Measurements from ENCODE around the gene ASPG. TPM values are rescaled to one million over a fixed set of nuclear protein-coding genes. Genes with fewer than 3 reads are reported as not detected.

The ASPG gene
- total and polyA plus RNA-seq, 4 experiments from 2014 or later = not detected

DNA sequence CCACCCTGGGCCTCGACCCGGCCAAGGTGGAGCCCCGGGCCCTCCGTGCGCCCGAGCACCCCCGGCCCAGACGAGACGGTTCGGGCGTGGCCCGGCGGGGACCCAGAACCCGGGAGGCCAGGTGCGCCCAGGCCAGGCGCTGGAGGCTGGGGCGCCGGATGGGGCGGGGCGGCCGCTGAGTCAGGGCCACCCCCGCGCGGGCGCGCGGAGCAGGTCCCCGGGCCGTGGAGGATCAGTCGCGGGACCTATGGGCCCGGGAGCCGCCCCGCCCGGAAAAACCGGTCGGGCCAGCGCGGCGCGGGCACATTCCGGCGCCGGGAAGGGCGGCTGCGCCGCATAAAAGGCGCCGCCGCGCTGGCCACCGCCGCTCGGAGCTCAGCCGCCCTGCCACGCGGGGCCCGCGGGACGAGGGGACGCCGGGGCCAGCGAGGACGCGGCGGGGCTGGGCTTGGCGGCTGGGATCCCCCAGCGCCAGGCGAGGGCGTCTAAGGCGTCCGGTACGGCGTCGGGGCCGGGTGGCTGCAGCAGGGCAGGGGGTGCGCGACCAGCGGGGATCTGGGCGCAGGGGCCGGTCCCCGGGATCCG lies 31.3 kb downstream of the ASPG start:
- Mint-ChIP-seq H3K36me3 (no peaks in the 10 kb centered on the region), H3K4me1 (no peaks in the 10 kb centered on the region), H3K27ac (no peak overlapping the region), H3K4me3 (peak overlapping the region in 2 of 8 donors; percentile 54 to 60), H3K9me3 (peaks cover 0 to 5% (median 0%) of the 10 kb centered on the region in 8 donors), H3K27me3 (peaks cover 22 to 27% of the 10 kb centered on the region in 2 donors)
- peaks cover 4% of the 10 kb centered on the region for H3K27me3 ChIP-seq (ENCODE audit: insufficient read depth, low read length)
- no peak for DNase-seq
- no peaks in the 10 kb centered on the region for H3K4me1 ChIP-seq (ENCODE audit: insufficient read depth, low read length)
- H3K9me3 ChIP-seq (ENCODE audit: control insufficient read depth in 1 of 2, low read length in 2 of 2) = no peaks in the 10 kb centered on the region
- peak overlapping the region in 1 of 2 donors; percentile 32 for H3K4me3 ChIP-seq (ENCODE audit: low read length in 2 of 2)
- no peak overlapping the region for H3K27ac ChIP-seq (ENCODE audit: low read depth, low read length)
- ChIA-PET POLR2A (ENCODE audit: partially characterized antibody) (no interaction called here), CTCF (ENCODE audit: partially characterized antibody) (no interaction called here)
- intact Hi-C loops (cut with micrococcal nuclease) = no loop called here
- no peaks in the 10 kb centered on the region for H3K36me3 ChIP-seq (ENCODE audit: insufficient read depth, low read length)

DNA sequence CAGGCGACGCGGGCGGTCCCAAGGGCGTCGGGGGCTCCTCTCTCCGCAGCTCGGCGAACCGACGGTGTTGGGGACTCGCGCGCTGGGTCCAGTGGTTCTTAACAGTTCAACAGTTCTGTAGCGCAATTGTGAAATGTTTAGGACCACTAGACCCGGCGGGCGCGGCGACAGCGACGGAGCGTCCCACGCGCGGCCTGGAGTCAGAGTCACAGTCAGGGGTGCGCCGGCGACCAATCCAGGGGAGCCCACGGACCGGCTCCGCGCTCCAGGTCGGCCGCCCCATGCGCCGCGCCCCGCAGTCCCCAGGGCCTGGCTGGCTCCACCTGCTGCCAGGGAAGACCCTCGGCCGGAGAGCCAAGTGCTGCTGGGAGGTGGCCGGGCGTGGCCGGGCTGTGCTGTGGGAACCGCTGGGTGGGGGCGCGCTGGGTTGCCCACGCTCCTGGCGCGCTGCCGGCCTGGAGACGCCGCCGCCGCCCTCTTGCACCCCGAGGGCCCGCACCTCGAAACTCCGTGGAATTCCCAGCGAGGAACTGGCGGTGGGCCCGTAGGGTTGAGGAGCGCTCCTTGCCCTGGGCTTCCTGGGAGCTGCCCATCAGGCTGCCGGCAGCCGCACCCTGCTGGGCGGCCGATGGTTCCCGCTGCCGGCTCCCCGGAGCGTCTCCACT lies 32.0 kb downstream of the ASPG start:
- Mint-ChIP-seq H3K27ac (no peak overlapping the region), H3K36me3 (no peaks in the 10 kb centered on the region), H3K9me3 (peaks cover 0 to 5% (median 0%) of the 10 kb centered on the region in 8 donors), H3K27me3 (peaks cover 22 to 27% of the 10 kb centered on the region in 2 donors), H3K4me3 (peak overlapping the region in 4 of 8 donors; percentile 32 to 60 (median 46)), H3K4me1 (no peaks in the 10 kb centered on the region)
- Histone ChIP-seq H3K27me3 (ENCODE audit: insufficient read depth, low read length) (peaks cover 4% of the 10 kb centered on the region), H3K27ac (ENCODE audit: low read depth, low read length) (no peak overlapping the region), H3K4me3 (ENCODE audit: low read length in 2 of 2) (no peak overlapping the region), H3K4me1 (ENCODE audit: insufficient read depth, low read length) (no peaks in the 10 kb centered on the region), H3K9me3 (ENCODE audit: control insufficient read depth in 1 of 2, low read length in 2 of 2) (no peaks in the 10 kb centered on the region), H3K36me3 (ENCODE audit: insufficient read depth, low read length) (no peaks in the 10 kb centered on the region)
- intact Hi-C loops (cut with micrococcal nuclease) = no loop called here
- ChIA-PET CTCF (ENCODE audit: partially characterized antibody) (no interaction called here), POLR2A (ENCODE audit: partially characterized antibody) (no interaction called here)
- no peak for DNase-seq

DNA sequence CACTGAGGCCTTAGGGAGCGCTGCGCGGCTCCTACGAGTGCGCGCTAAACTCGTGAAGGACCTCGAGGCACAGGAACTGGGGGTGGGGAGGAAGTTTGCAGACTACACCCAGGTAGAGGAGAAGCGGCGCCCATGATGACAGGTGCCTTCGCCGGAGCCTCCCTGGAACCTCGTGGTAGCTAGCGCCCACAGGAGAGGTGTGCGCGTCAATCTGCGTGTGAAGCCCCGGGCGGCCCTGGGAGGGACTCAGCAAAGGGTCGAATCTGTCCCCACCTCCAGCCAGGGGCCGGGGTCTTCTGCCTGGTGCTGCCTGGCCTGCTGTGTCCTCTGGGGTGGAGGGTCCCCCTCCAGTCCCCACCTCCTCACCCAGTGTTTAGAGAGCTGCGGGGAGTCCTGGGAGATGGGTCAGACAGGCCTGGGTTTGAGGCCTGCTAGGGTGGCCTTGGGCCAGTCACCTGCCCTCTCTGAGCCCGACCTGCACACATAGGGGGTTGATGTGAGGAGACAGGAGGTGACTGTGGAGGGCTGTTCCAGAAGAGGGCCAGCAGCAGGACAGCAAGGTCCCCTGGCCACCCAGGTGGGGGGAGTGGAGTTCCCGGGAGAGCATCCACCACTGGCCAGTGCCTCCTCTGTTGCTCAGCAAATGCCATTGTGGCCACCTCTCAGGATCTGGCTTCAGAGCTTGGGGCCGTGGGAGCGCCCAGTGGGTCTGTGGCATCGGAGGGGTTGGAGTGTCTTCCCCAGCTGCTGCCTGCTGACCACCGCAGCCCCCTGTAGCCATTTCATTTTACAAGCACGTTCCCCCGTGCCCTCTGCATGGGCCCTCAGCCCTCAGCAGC lies 32.7 kb downstream of the ASPG start:
- CTCF ChIA-PET (ENCODE audit: partially characterized antibody) = no interaction called here
- H3K36me3 Mint-ChIP-seq = no peaks in the 10 kb centered on the region

DNA sequence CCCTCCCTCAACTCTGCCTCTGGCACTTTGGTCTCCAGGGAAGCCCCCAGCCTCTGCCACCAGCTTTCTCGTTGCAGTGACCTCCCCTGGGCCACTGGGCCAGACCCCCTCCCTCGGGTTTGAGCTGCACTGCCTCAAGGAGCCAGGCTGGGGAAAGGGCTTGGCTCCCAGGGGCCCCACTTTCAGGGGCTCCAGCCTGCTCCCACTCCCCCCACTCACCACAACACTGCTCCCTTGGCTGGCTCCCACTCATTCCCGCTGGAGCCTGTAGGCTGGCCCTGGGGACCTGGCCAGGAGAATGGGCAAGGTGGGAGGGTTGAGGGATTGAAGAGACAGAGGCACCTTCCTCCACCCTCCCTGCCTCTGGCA lies 33.6 kb downstream of the ASPG start:
- ChIA-PET CTCF (ENCODE audit: partially characterized antibody) (no interaction called here), POLR2A (ENCODE audit: partially characterized antibody) (no interaction called here)
- no peak overlapping the region for H3K27ac ChIP-seq (ENCODE audit: low read depth, low read length)
- Mint-ChIP-seq H3K27ac (no peak overlapping the region), H3K27me3 (peaks cover 27 to 31% of the 10 kb centered on the region in 2 donors), H3K4me3 (no peak overlapping the region), H3K4me1 (no peaks in the 10 kb centered on the region), H3K36me3 (no peaks in the 10 kb centered on the region), H3K9me3 (peaks cover 0 to 10% (median 5%) of the 10 kb centered on the region in 8 donors)
- H3K4me3 ChIP-seq (ENCODE audit: low read length in 2 of 2) = no peak overlapping the region
- H3K36me3 ChIP-seq (ENCODE audit: insufficient read depth, low read length) = no peaks in the 10 kb centered on the region
- H3K9me3 ChIP-seq (ENCODE audit: control insufficient read depth in 1 of 2, low read length in 2 of 2) = no peaks in the 10 kb centered on the region
- H3K4me1 ChIP-seq (ENCODE audit: insufficient read depth, low read length) = no peaks in the 10 kb centered on the region
- DNase-seq = no peak
- H3K27me3 ChIP-seq (ENCODE audit: insufficient read depth, low read length) = peaks cover 4% of the 10 kb centered on the region
- intact Hi-C loops (cut with micrococcal nuclease) = no loop called here

More for the DNA sequence above, 32.7 kb downstream of the ASPG start:
- Histone ChIP-seq H3K36me3 (ENCODE audit: insufficient read depth, low read length) (no peaks in the 10 kb centered on the region), H3K4me1 (ENCODE audit: insufficient read depth, low read length) (no peaks in the 10 kb centered on the region), H3K9me3 (ENCODE audit: control insufficient read depth in 1 of 2, low read length in 2 of 2) (no peaks in the 10 kb centered on the region), H3K27me3 (ENCODE audit: insufficient read depth, low read length) (peaks cover 4% of the 10 kb centered on the region), H3K27ac (ENCODE audit: low read depth, low read length) (no peak overlapping the region), H3K4me3 (ENCODE audit: low read length in 2 of 2) (no peak overlapping the region)
- no peak overlapping the region for H3K27ac Mint-ChIP-seq
- peaks cover 24 to 27% of the 10 kb centered on the region in 2 donors for H3K27me3 Mint-ChIP-seq
- intact Hi-C loops (cut with micrococcal nuclease) = no loop called here
- no peak for DNase-seq
- peak overlapping the region in 1 of 8 donors; percentile 20 for H3K4me3 Mint-ChIP-seq
- H3K4me1 Mint-ChIP-seq = no peaks in the 10 kb centered on the region
- peaks cover 0 to 5% (median 0%) of the 10 kb centered on the region in 8 donors for H3K9me3 Mint-ChIP-seq
- POLR2A ChIA-PET (ENCODE audit: partially characterized antibody) = no interaction called here

DNA sequence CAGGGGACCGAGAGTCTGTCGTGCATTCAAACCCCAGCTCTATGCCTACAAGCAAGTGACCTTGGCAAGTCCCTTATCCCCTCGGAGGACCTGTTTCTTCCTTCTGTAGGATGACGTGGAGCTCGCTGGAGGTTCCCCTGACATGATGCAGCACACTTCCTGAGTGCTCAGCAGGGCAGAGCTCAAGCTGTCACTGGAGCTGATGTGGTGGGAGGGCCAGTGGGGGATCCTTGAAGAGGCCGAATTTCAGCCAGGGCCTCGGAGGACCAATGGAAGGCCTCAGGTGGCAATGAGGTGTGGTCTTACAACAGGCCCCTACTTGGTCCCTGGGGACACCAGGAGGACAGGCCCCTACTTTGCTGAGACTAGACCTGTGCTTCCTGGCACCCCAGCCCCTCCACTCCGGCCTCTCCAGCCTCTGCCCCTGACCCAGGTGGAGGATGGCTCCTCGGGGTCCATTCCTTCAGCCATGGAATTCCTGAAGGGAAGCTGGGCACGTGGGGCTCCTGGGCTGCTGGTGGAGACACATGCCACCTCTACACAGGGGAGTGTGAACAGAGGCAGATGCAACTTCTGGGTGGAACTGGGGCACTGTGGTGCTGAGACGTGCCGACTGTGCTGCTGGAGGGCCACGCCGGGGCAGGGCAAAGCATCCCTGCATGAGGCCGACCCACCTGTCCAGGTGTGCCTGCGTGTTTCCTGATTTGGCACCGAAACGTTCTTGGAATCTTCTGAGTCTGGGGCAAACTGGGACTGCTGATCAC lies 34.2 kb downstream of the ASPG start:
- intact Hi-C loops (cut with micrococcal nuclease) = no loop called here
- no peaks in the 10 kb centered on the region for H3K4me1 ChIP-seq (ENCODE audit: insufficient read depth, low read length)
- peaks cover 27 to 31% of the 10 kb centered on the region in 2 donors for H3K27me3 Mint-ChIP-seq
- DNase-seq = no peak
- no peak overlapping the region for H3K27ac Mint-ChIP-seq
- no peaks in the 10 kb centered on the region for H3K36me3 ChIP-seq (ENCODE audit: insufficient read depth, low read length)
- H3K4me3 ChIP-seq (ENCODE audit: low read length in 2 of 2) = no peak overlapping the region
- H3K27ac ChIP-seq (ENCODE audit: low read depth, low read length) = no peak overlapping the region
- ChIA-PET CTCF (ENCODE audit: partially characterized antibody) (interaction anchor here (1.3 kb wide), 1 partner anchor 42 kb away, joined by 4 read pairs; no protein-coding TSS in a partner anchor), POLR2A (ENCODE audit: partially characterized antibody) (no interaction called here)
- no peaks in the 10 kb centered on the region for H3K4me1 Mint-ChIP-seq
- no peaks in the 10 kb centered on the region for H3K36me3 Mint-ChIP-seq
- peaks cover 4% of the 10 kb centered on the region for H3K27me3 ChIP-seq (ENCODE audit: insufficient read depth, low read length)
- peaks cover 0 to 12% (median 7%) of the 10 kb centered on the region in 8 donors for H3K9me3 Mint-ChIP-seq
- H3K4me3 Mint-ChIP-seq = peak overlapping the region in 2 of 8 donors; percentile 15 to 21
- H3K9me3 ChIP-seq (ENCODE audit: control insufficient read depth in 1 of 2, low read length in 2 of 2) = no peaks in the 10 kb centered on the region

DNA sequence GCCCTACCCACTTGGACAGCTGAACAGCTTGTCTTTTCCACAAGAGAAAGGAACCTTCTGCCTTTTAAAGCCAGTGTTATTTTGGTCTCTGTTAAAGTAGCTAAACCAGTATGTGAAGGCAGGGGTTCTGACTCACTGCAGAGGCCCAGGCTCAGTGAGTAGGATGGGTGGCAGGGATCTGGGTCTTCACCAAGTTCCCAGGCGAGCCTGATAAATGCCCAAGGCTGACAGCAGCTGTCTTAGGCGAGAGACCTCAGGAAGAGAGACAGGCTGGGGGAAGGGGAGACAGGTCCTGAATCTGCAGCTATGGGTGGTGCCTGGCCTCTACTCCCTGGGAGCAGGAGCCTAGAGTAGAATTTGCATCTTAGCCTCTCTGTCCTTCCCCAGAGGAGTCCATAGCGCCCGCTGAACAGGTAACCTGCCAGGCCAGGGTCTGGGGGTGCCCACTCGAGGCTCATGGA lies 34.8 kb downstream of the ASPG start:
- H3K9me3 ChIP-seq (ENCODE audit: control insufficient read depth in 1 of 2, low read length in 2 of 2) = no peaks in the 10 kb centered on the region
- no peak for DNase-seq
- H3K4me1 ChIP-seq (ENCODE audit: insufficient read depth, low read length) = no peaks in the 10 kb centered on the region
- Mint-ChIP-seq H3K36me3 (no peaks in the 10 kb centered on the region), H3K27ac (no peak overlapping the region), H3K4me1 (no peaks in the 10 kb centered on the region), H3K9me3 (peaks cover 2 to 19% (median 11%) of the 10 kb centered on the region in 8 donors), H3K27me3 (peaks cover 27 to 32% of the 10 kb centered on the region in 2 donors), H3K4me3 (peak overlapping the region in 1 of 8 donors; percentile 15)
- intact Hi-C loops (cut with micrococcal nuclease) = no loop called here
- CTCF ChIA-PET (ENCODE audit: partially characterized antibody) = interaction anchor here (1.3 kb wide), 1 partner anchor 43 kb away, joined by 4 read pairs; no protein-coding TSS in a partner anchor
- no peak overlapping the region for H3K27ac ChIP-seq (ENCODE audit: low read depth, low read length)
- H3K27me3 ChIP-seq (ENCODE audit: insufficient read depth, low read length) = peaks cover 4% of the 10 kb centered on the region
- no peaks in the 10 kb centered on the region for H3K36me3 ChIP-seq (ENCODE audit: insufficient read depth, low read length)
- no peak overlapping the region for H3K4me3 ChIP-seq (ENCODE audit: low read length in 2 of 2)
- POLR2A ChIA-PET (ENCODE audit: partially characterized antibody) = no interaction called here
